ENCODE results near the gene MATN4. TPM values are rescaled to one million over a fixed set of nuclear protein-coding genes. Genes with fewer than 3 reads are reported as not detected.

Gene MATN4
- total RNA-seq, 1 donor from 2014 or later, result not detected

DNA sequence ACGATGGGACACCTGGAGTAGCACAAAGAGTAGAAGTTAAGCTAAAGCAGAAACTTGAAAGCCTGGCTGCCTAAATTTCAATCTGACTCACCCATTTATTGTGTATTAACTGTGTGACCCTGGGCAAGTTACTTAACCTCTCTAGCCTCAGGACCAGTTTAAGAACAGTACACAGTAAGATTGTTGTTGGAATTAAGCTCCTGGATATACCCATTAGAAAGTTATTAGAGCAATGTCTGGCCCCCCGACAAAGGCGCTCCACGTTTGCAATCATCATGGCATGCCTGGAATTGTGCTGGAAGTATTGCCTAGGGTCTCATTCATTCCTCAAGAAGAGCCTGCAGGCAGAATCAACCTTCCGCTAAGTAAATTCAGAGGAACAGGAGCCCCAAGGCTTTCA lies 38.8 kb upstream of the MATN4 start:
- Mint-ChIP-seq H3K9me3 (no peaks in the 10 kb centered on the region), H3K27ac (no peak overlapping the region), H3K4me1 (peaks cover 11% of the 10 kb centered on the region), H3K4me3 (no peak overlapping the region), H3K27me3 (peaks cover 24% of the 10 kb centered on the region), H3K36me3 (ENCODE audit: low read depth) (no peaks in the 10 kb centered on the region)
- no peak for TF ChIP-seq CTCF (IDR thresholded peaks at IDR 0.05)
- ChIA-PET POLR2A (no interaction called here), CTCF (no interaction called here)
- no peak for ATAC-seq (ENCODE audit: low read depth)
- DNase-seq, result no peak
- intact Hi-C loops (cut with micrococcal nuclease), result no loop called here

DNA sequence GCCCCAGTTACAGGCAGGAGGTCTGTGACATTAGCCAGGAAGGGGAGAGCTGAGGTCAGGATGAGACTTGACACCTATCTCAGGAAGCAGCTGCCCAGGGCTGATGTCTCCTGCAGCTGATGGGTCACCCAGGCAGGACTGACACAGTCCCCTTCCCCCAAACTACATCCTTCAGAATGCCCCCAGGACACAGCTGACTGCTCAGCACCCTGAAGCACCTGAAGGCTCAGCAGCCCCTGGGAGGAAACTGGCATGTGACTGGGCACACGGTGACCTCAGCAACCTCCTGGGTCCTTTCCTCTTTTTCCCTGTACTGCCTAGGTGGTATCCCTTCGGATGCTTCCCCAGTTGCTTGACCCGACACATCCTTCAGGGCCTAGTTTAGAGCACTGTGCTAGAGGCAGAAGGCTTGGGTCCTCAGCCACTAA lies 38.2 kb upstream of the MATN4 start:
- Mint-ChIP-seq H3K9me3 (no peaks in the 10 kb centered on the region), H3K27ac (no peak overlapping the region), H3K36me3 (ENCODE audit: low read depth) (no peaks in the 10 kb centered on the region), H3K27me3 (peaks cover 24% of the 10 kb centered on the region), H3K4me1 (peaks cover 11% of the 10 kb centered on the region), H3K4me3 (no peak overlapping the region)
- CTCF ChIA-PET, result no interaction called here
- no peak for DNase-seq
- POLR2A ChIA-PET, result no interaction called here
- no peak for ATAC-seq (ENCODE audit: low read depth)
- no peak for TF ChIP-seq CTCF (IDR thresholded peaks at IDR 0.05)
- intact Hi-C loops (cut with micrococcal nuclease), result no loop called here

DNA sequence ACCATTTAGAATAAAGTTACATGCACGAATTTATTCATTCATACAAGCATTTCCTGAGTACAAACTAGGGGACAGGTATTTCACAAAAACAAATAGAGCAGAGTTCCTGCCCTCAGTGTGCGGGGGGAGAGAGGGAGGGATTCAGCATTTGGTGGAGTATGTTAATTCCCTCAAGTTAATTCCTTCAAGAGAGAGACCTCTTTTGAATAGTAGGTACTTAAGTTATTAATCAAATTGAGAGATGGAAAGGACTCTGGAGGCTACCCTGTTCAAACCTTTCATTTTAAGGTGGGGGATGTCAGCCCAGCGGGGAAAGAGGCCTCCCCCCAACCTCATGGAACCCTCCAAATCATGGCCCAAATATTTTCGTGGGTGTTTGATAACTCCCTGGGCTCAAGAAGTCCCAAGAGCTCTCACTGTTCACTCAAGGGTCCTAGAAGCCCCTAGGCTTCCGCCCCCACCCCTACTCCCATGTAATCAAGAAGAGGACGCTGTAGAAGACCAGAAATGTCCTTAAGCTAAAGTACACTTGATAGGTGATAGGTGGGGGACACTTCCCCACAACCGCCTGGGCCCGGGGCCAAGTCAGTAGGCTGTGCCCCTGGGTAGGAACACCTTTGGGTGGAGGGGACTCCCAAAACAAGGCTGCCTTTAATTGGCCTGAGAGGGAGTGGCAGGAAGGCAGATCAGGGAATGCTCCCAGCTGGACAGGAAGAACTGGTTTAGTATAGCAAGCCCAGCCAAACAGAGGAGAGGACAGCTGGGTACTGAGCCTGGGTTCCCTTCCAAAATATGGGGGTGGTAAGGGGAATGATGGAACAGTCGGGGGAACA lies 37.2 kb upstream of the MATN4 start:
- no peaks in the 10 kb centered on the region for H3K9me3 Mint-ChIP-seq
- H3K27ac Mint-ChIP-seq, result no peak overlapping the region
- TF ChIP-seq CTCF (IDR thresholded peaks at IDR 0.05), result no peak
- POLR2A ChIA-PET, result no interaction called here
- ATAC-seq (ENCODE audit: low read depth), result no peak
- no peaks in the 10 kb centered on the region for H3K36me3 Mint-ChIP-seq (ENCODE audit: low read depth)
- no peak overlapping the region for H3K4me3 Mint-ChIP-seq
- CTCF ChIA-PET, result no interaction called here
- peaks cover 24% of the 10 kb centered on the region for H3K27me3 Mint-ChIP-seq
- peaks cover 11% of the 10 kb centered on the region for H3K4me1 Mint-ChIP-seq
- intact Hi-C loops (cut with micrococcal nuclease), result no loop called here
- no peak for DNase-seq

- POLR2A ChIA-PET, result no interaction called here
Observed at GRCh38 chr20:45344168-45344860, 36.2 kb upstream of the MATN4 start.

More at GRCh38 chr20:45344168-45344860, 36.2 kb upstream of the MATN4 start:
- DNase-seq (no peak), ATAC-seq (ENCODE audit: low read depth) (no peak)
- intact Hi-C loops (cut with micrococcal nuclease), result no loop called here
- TF ChIP-seq CTCF (IDR thresholded peaks at IDR 0.05), result no peak
- CTCF ChIA-PET, result no interaction called here
- H3K27me3 Mint-ChIP-seq, result peaks cover 22% of the 10 kb centered on the region
- H3K27ac Mint-ChIP-seq, result no peak overlapping the region
- H3K4me3 Mint-ChIP-seq, result no peak overlapping the region
- H3K4me1 Mint-ChIP-seq, result peaks cover 11% of the 10 kb centered on the region
- H3K9me3 Mint-ChIP-seq, result no peaks in the 10 kb centered on the region
- no peaks in the 10 kb centered on the region for H3K36me3 Mint-ChIP-seq (ENCODE audit: low read depth)
